CD4-positive, alpha-beta T cell treated with Interleukin-4 for 4 hours (primary cell): ENCODE results near the gene PATL1.

Experiments
- DNase-seq: peaks from one replicate; pipeline ENCODE4 v3.0.0-alpha.2; 2020

PATL1 gene

GRCh38 chr11:59614277-59615119, 54.3 kb downstream of the PATL1 start:
- no peak for DNase-seq

- DNase-seq: no peak
Observed at GRCh38 chr11:59611570-59612565, 57.0 kb downstream of the PATL1 start.

- DNase-seq: no peak
Observed at GRCh38 chr11:59610289-59610688, 58.5 kb downstream of the PATL1 start.

- DNase-seq: no peak
Observed at GRCh38 chr11:59607703-59608454, 61.0 kb downstream of the PATL1 start.

GRCh38 chr11:59602432-59602831, 66.4 kb downstream of the PATL1 start:
- no peak for DNase-seq

- no peak for DNase-seq
Observed at GRCh38 chr11:59601788-59602187, 67.0 kb downstream of the PATL1 start.

- DNase-seq: no peak
Observed at GRCh38 chr11:59600636-59601035, 68.2 kb downstream of the PATL1 start.

- no peak for DNase-seq
Observed at GRCh38 chr11:59600234-59600633, 68.6 kb downstream of the PATL1 start.

GRCh38 chr11:59598961-59599360, 69.9 kb downstream of the PATL1 start:
- no peak for DNase-seq
